GM20431 (cell line): ENCODE measurements around the gene IFT43.
"Not testable (repeated sequence)": the region's sequence is repeated elsewhere in the genome, so short reads cannot be mapped to it uniquely, and the experiment has no call there.

Experiments
- in situ Hi-C: fragments of 300-500 bp; cut with MseI, MboI; formaldehyde crosslinking; loops from one replicate; pipeline ENCODE4 v1.15.0; 2020; ENCODE audit warnings: low sequenced_read_pairs; ENCODE audit not compliant: unreplicated experiment

The IFT43 gene

DNA sequence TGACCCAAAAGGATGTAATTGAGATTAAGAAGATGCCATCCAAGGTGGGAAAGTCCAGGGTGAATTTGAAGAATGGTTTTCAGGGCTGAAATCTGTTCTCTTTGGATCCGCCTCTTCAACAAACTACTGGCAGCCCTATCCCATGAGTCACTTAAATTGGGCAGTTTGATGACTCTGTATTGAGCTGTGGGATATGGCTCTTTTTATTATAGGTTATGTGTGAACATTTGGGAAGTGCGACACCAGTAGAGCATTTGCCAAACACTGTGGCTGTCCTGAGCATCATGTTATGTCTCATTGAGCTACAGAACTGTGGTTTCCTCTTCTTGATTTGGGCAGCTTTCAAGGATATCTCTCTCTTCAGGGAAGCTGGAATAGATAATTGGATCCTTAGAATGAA is 22.3 kb downstream of the IFT43 start:
- in situ Hi-C loops: no loop called here

DNA sequence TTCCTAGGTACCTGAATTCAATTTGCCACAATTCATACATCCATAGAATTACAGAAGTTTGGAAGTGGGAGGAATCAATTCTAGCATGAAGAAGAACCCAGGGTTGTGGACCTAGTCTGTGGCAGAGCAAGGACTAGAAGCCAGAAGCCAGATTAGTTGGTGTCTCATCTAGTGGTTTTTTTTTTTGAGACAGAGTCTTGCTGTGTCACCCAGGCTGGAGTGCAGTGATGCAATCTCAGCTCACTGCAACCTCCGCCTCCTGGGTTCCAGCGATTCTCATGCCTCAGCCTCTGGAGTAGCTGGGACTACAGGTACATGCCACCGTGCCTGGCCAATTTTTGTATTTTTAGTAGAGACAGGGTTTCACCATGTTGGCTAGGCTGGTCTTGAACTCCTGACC is 24.1 kb downstream of the IFT43 start:
- in situ Hi-C loops: not testable (repeated sequence)

DNA sequence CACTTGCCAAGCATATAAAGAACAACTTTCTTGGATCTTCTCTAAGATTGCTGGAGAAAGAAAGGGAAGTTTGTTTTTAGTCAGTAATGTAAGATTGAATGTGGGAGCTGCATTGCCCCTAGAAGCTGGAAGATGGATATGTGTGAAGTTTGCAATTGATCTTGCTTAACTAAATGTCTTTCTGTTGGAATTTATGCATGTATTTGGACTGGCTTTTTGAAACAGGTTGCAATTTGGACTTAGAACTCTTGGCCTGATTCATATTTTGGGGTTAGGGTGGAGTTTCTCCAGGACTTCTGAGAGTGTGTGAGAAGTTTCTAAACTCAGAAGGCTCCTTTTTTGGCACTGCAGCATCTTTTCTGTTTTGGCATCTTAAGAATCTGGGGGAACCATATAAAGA is 26.4 kb downstream of the IFT43 start:
- in situ Hi-C loops: no loop called here

DNA sequence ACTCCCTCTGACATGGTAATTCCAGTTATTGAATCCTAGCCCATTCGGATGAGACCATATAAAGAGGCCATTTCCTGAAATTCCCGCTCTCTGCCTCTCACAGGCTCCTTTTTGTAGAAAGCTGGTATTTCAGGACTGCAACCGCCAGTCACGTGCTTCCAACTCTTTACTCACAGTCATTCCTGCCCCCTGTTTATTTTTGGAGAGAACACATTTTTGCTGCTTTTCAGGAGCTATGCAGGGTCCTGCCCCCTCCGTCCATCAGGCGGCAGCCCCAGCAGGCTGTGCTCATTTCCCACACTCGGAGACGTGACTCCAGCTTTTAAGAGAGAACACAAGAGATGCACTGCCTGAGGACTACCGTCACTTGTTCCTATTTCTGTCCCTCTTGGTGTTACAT is 26.8 kb downstream of the IFT43 start:
- in situ Hi-C loops: no loop called here

DNA sequence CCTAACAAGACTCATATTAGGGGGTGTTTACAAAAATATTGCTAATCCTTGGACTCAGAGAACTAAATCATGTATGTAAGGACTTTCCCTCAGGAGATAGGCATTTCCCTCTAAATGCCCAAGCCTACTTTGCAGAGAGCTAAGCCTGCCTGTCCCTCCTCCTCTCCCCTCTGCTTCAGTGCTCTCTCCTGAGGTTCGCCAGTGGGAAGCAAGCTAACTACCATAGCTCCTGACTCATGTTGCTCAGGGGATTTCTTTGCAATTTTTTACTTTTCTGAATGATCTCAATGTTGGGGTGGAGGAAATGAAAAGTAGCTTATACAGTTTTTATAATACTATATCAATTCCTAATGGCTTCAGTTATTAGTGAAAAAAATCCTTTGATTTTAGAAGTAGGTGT is 29.6 kb downstream of the IFT43 start:
- in situ Hi-C loops: no loop called here

DNA sequence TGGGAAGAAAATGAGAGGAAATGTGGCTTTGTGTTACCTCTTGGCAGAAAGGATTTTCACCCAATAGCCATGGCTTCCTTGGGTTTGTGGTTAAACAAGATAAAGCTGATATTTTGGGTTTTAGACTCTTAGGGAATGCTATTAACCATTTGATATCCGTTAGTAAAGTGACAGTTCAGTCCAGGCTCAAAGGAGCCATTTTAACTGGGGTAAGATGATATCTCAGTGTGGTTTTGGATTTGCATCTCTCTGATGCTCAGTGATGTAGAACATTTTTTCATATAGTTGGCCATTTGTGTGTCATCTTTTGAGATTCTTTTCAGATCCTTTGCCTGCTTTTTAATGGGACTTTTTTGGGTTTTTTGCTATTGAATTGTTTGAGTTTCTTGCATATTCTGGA is 30.1 kb downstream of the IFT43 start:
- in situ Hi-C loops: no loop called here

DNA sequence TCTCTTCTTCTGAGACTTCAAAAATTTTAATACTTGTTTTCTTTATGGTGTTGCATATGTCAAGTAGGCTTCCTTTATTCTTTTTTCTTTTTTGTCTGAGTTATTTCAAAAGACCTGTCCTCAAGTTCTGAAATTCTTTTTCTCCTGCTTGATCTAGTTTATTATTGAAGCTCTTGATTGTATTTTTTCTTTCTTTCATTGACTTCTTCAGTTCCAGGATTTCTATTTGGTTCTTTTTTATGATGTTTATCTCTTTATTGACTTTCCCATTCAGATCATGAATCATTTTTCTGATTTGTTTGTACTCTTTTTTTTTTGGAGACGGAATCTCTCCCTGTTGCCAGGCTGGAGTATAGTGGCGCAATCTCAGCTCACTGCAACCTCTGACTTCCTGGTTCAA is 34.1 kb downstream of the IFT43 start:
- in situ Hi-C loops: no loop called here

DNA sequence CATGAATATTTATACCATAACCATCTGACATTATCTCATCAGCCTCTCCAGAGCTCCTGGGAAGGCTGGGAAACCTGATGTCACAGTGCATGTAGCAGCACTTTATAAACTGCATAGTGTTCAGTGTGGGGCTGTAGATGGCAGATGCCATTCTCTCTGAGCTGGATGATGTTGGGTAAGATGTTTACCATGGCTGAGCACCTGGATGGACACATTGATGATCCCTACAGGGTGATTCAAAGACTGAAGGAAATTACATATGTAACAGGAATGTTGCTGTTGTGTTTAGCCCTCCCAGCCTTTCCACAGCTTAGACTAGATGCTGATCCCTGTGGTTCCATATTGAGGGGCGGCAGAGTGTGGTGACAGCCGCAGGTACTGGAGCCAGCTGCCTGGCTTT is 37.4 kb downstream of the IFT43 start:
- in situ Hi-C loops: no loop called here

DNA sequence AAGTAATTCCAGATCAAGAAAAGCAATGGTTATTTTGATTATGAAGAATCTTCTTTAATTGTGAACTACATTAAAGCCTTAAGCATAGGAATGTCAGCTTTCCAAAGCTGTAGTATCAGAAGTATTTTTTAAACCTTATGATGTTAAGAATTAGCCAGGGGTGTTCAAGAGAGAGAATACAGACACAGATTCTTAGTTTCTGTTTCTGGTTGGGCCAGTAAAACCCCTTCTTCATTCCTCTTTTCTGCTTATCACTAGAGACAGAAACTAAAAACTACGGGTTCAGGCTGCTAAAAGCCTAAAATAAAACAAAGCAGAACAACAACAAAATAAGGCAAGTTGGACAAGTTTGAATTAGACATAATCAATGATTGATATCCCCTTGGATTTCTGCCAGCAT is 38.2 kb downstream of the IFT43 start:
- in situ Hi-C loops: no loop called here

DNA sequence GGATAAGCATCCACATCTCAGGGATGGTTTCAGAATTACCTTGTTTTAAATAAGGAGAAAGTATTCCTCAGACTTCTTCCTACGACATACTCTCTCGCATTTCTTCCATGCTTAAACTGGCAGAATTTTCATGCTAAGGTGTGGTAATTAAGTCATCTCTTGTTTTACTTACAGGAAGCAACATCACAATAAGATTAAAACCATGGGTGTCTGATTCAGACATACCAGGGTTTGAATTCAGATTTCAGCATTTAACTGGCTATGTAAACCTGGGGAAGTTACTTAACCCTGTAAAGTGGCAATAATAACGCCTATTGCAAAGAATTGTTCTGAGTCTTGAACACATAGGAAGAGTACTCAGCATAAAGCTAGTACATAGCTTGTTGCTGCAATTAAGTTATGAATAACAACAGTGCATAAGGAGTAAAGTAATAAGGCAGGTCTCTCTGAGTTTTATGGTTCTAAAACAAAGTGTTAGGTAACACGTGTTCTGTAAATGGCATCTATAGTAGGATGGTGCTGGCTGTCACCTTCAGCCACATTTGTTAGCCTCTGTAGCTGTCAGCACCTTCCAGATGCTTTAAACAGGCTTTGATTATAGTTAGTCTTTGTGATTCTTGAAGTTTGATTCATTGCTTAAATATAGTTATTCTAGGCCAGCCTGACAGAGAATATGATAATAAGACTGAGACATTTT is 38.8 kb downstream of the IFT43 start:
- in situ Hi-C loops: no loop called here

DNA sequence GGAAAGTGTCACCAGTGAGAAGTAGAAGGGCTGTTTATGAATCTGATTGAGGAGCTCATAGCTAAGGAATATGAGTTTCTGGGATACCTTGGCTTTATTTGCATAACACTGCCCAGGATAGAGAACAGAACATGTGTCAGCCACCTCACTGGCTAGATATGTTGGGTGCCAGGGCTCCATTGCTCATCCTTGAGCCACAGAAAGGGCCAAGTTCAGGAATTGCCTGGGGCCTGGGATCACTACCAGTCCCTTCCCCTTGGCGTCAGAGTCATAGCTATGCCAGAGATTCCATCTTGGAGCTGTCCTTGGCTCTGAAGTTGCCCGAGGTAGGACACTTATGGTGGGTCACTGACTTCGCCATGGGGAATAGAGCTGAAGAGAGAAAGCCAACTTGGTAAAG is 49.0 kb downstream of the IFT43 start:
- in situ Hi-C loops: no loop called here

DNA sequence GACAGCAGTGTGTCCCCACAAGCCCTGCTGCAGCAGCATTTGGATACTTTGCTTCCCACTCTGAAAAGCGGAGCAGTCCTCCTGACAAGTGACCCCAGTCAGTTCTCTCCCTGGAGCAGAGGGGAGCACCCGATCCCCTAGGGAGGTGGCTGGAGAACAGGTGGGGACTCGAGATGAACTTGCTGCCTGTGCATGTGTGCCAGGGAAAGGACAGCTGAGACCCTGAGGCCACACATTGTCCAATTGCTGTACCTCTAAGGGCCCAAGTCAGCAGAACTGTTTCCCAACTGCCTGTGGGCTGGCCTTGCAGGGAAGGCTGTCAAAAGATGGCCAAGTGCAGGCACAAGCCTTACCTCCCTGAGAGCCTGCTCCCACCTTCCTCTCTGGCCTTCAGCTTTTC is 55.1 kb downstream of the IFT43 start:
- in situ Hi-C loops: no loop called here

DNA sequence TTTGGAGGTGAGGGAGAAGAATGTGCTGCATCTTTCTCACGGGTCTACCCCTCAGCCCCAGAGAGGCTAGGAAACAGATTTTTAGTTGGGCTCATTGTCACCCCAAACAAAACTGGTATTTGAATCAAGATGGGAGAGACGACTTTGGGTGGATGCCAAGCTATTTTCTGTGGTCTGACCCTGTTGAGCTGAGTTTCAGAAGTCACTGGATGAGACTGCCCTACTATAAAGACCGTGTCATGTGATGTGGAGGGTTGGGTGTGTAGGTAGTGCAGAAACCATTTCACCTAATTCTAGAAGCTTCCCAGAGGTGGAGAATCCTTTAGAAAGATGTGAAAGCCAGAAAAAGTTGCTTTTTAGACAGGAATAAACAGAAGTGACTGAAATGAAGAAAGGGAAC is 60.2 kb downstream of the IFT43 start:
- in situ Hi-C loops: no loop called here

DNA sequence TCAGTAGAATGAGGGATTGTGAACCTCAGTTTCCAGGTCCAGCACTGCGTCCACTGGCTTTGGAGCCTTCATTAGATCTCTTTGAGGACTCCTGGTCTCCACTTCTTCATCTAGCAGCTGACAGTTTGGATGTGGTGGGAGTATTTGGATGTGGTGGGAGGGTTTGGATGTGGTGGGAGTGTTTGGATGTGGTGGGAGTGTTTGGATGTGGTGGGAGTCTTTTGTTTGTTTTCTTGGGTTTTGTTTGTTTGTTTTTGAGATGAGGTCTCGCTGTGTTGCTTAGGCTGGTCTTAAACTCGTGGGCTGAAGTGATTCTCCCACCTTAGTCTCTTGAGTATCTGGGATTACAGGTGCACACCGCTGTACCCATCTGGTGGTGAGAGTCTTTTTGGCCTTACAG is 64.7 kb downstream of the IFT43 start:
- in situ Hi-C loops: loop anchor here (25.0 kb wide), 1 partner anchor 312 kb away; no protein-coding TSS in a partner anchor

DNA sequence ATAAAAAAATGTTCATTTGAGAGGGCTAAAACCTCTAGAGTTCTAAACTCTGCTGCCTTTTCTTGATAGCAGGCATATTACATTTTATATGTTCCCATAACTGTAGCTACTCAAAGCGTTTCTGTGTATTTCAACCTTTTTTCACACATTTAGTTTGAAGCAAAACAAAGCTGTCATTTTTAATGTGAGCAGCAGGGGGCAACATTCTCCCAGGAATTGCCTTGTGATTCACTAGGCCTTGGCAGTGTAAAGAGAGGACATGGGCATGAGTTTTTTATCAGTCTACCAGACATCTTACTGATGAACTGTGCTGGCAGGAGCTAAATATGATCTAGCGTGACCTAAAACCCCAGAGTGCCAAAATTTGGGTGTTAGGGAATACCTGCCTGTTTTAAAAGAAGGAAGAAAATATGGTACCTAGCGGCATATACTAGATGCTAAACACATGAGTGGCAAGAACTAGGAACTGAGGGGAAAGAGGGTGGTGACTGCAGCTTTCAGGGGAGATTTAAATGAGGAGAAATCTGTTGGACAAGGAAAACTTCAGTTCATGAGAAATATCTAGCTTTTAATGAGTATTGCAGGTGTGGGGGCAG is 65.3 kb downstream of the IFT43 start:
- in situ Hi-C loops: loop anchor here (25.0 kb wide), 1 partner anchor 311 kb away; no protein-coding TSS in a partner anchor

DNA sequence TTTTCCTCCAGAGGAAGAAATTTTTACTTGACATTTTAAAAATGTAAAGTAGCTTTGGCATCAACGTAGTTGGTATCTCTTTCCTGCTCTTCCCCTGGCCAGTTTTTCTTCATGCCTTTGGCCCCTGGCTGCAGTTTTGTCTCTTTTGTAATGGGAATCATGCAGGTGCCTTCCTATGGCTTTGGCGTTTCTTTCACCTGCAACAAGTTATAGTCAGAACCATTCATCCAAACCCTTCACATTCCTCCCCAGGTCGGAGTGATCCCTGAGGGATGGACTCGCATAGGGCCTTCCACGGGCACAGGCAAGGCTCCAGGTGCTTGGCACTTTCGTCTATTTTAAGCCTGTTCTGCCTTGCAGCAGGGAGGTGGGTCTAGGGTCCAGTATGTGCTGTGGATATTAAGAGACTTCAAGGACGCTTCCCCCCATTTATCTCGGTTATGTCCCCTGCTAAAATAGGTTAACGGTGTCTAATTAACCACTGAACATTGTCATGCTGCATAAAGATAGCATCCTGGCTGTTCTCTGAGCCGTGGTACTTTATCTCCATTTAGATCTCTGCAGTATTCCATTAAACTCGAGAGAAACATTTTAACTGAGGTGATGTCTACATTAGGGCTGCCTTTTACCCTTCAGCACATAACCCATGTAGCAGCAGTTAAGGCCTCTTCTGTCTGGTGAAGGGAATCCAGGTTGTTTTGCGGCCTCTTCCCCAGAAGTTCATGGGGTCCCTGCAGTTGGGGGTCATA is 66.3 kb downstream of the IFT43 start:
- in situ Hi-C loops: loop anchor here (25.0 kb wide), 1 partner anchor 310 kb away; no protein-coding TSS in a partner anchor

DNA sequence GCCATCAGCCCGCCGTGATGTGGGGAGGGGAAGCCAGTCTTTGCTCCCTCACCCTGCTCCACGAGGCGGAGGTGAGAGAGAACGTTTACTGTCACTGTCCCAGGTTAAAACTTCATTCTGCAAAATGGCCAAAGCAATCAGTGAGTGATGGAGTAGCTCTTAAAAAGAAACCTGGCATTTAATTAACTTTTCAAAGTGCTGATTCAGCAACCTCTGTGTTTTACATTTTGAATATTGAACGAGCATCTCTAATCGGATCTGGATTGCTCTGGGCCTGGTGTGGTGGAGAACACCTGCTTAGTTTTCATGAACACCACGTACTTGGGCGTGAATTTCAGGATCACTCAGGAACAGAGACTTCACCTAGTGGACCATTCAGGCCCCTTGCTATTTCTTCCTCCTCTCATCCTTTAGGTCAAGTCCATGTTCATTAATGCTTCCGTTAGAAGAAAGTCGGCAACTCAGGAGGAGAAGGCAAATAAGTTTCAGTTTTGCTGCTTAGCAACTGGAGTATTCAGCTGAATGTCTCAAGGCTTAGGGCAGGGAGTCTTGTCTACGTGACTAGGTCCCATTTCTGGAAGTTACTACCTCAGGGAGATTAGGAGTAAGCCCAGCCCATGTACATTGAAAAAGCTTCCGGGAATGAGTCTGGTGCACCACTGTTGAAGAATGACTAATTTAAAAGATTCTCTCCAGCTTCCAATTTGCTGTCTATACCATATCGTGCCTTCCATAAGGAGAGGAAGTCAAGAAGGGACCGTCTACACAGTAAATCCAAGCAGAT is 68.2 kb downstream of the IFT43 start:
- in situ Hi-C loops: loop anchor here (25.0 kb wide), 1 partner anchor 309 kb away; no protein-coding TSS in a partner anchor

DNA sequence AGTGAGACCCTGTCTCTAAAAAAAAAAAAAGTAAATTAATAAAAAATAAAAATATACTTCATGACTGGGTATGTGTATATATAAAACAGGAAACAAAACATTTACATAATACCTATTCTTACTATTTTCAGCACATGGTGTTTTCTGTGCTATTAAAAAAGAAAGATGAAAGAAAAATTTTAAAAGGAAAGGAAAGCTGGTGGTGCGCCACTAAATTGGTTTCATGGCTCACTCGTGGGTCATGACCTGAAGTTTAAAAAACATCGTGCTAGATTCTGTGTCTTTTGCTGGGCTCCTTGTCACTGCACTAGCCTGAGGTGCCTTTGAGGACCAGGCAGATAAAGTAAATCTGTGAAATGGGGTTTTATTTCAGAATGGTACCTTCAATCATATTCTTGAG is 69.8 kb downstream of the IFT43 start:
- in situ Hi-C loops: loop anchor here (25.0 kb wide), 1 partner anchor 307 kb away; no protein-coding TSS in a partner anchor

DNA sequence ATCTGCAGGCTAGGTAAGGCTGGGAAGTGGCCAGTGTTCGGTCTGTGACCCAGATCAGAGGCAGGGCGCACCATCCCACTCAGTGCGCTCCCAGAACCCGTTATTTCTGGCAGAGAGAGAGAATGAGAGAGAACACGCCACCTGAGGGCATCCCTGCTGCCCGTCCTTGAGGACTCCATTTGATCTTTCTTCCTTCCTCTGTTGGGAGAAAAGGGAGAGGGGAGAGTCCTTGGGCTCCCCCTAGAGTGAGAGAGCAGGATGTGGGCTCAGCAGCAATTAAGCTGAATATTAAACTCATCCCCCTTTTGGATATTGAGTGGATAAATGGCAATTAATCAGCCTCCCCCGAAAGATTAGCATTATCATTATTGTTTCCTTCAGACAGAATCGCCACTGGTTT is 70.6 kb downstream of the IFT43 start:
- in situ Hi-C loops: loop anchor here (25.0 kb wide), 1 partner anchor 306 kb away; no protein-coding TSS in a partner anchor

DNA sequence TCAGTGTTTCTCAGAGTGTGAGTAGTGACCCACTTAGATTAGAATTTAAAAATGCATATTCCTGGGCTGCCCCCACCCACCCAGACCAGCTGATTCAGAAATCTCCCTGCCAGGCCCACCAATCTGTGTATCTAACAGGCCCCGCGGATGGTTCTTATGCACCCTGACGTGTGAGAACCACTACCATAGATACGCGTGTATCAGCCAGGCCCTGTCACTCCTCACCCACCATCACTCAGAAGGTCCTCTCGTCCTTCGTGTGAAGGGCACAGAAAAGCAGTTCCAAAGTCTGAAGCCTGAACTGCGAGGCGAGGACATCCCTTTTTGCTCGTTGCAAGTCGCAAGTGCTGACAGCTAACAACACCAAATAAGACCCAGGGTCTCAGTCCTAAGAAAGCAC is 72.4 kb downstream of the IFT43 start:
- in situ Hi-C loops: loop anchor here (25.0 kb wide), 1 partner anchor 304 kb away; no protein-coding TSS in a partner anchor
